HuH-7.5 (cell line): ENCODE measurements around the gene PPM1J.

Experiments used
- DNase-seq: peaks from one replicate; pipeline ENCODE4 v3.0.0; 2011; ENCODE audit warnings: low spot score

The PPM1J gene

GRCh38 chr1:112687785-112688496 is 27.2 kb downstream of the PPM1J start:
- no peak for DNase-seq

GRCh38 chr1:112687361-112687760 is 27.8 kb downstream of the PPM1J start:
- DNase-seq, result no peak

- no peak for DNase-seq
Observed at GRCh38 chr1:112686835-112687234, 28.3 kb downstream of the PPM1J start.

GRCh38 chr1:112686417-112686816 is 28.7 kb downstream of the PPM1J start:
- DNase-seq, result no peak

- no peak for DNase-seq
Observed at GRCh38 chr1:112685913-112686312, 29.2 kb downstream of the PPM1J start.

GRCh38 chr1:112678605-112679004 is 36.5 kb downstream of the PPM1J start:
- DNase-seq, result no peak

- no peak for DNase-seq
Observed at GRCh38 chr1:112677501-112677900, 37.6 kb downstream of the PPM1J start.

GRCh38 chr1:112676543-112676942 is 38.6 kb downstream of the PPM1J start:
- no peak for DNase-seq

GRCh38 chr1:112675728-112676381 is 39.3 kb downstream of the PPM1J start:
- no peak for DNase-seq

- DNase-seq, result peak; percentile 43
Observed at GRCh38 chr1:112674986-112675727, 40.0 kb downstream of the PPM1J start.

GRCh38 chr1:112674440-112674985 is 40.6 kb downstream of the PPM1J start, which contains the start of gene MOV10:
TSS of gene MOV10 (plus strand) at chr1:112674659. CDS start at chr1:112674913, 254 bp downstream.
- peak; percentile 61 for DNase-seq

GRCh38 chr1:112673592-112674439 is 41.3 kb downstream of the PPM1J start:
- no peak for DNase-seq

- no peak for DNase-seq
Observed at GRCh38 chr1:112672842-112673241, 42.3 kb downstream of the PPM1J start.

GRCh38 chr1:112672009-112672408 is 43.1 kb downstream of the PPM1J start:
- no peak for DNase-seq

- no peak for DNase-seq
Observed at GRCh38 chr1:112666946-112667345, 48.2 kb downstream of the PPM1J start.

GRCh38 chr1:112665857-112666256 is 49.3 kb downstream of the PPM1J start:
- no peak for DNase-seq
